Vagina (tissue), 2 donors: ENCODE measurements around the gene GSTO1.

ENCODE experiments used
- CTCF ChIP-seq, 3 experiments: fragments of 450-650 bp in 2 of 3; fragments of 200-600 bp in 1 of 3; sonication (generic) in 1 of 3; IDR thresholded peaks; one replicate each; pipeline ENCODE4 v1.5.1; 2017 to 2019; ENCODE audit warnings: antibody characterized with exemption in 3 of 3, mild to moderate bottlenecking in 2 of 3, moderate library complexity in 2 of 3
- POLR2A ChIP-seq, 2 donors: fragments of 450-650 bp; IDR thresholded peaks; one replicate each; pipeline ENCODE4 v1.6.1; 2017; ENCODE audit warnings: antibody characterized with exemption in 2 of 2, mild to moderate bottlenecking in 2 of 2, moderate library complexity in 2 of 2

- TF ChIP-seq CTCF (IDR thresholded peaks at IDR 0.05) (no peak), POLR2A (IDR thresholded peaks at IDR 0.05) (no peak)
These were observed 23.1 kb downstream of the GSTO1 start for GRCh38 chr10:104277785-104278184.
